MCF 10A (cell line): ENCODE data around the gene SGIP1. TPM values are rescaled to one million over a fixed set of nuclear protein-coding genes. Genes with fewer than 3 reads are reported as not detected.
A peak's percentile ranks its signal among the peaks of the same experiment; 100 is the strongest.

ENCODE experiments used
- BruUV-seq: library from RNA; stranded (reverse); fragments of 400-500 nt; replicated peaks from 2 replicates; lab custom pipeline; 2021; lab: Mats Ljungman, UMichigan
- CTCF ChIA-PET: fragments of 300-600 bp; sonication (Branson Sonifier 250); formaldehyde crosslinking; extraction: SDS; loops from one replicate; lab custom pipeline; 2021; ENCODE audit warnings: antibody characterized with exemption, inconsistent platforms; lab: Yijun Ruan, JAX
- POLR2A ChIA-PET: fragments of 300-600, 350-650 bp; sonication (Branson Sonifier 250); formaldehyde crosslinking; extraction: SDS; loops from one replicate; lab custom pipeline; 2020; ENCODE audit warnings: antibody characterized with exemption, inconsistent platforms; lab: Yijun Ruan, JAX
- DNase-seq: peaks from one replicate; pipeline ENCODE4 v3.0.0-alpha.2; 2018; ENCODE audit not compliant: unreplicated experiment
- H3K27ac Mint-ChIP-seq: one replicate; pipeline ENCODE4 v1.8.0; 2022; ENCODE audit warnings: mild to moderate bottlenecking, low read depth, mixed read lengths; ENCODE audit not compliant: unreplicated experiment
- H3K27me3 Mint-ChIP-seq: one replicate; pipeline ENCODE4 v1.8.0; 2022; ENCODE audit warnings: mixed read lengths; ENCODE audit not compliant: insufficient read depth, unreplicated experiment
- H3K36me3 Mint-ChIP-seq: one replicate; pipeline ENCODE4 v1.8.0; 2022; ENCODE audit warnings: mild to moderate bottlenecking, moderate library complexity, mixed read lengths; ENCODE audit not compliant: insufficient read depth, unreplicated experiment
- H3K4me1 Mint-ChIP-seq: one replicate; pipeline ENCODE4 v1.8.0; 2022; ENCODE audit warnings: mixed read lengths; ENCODE audit not compliant: insufficient read depth, unreplicated experiment
- H3K4me3 Mint-ChIP-seq: one replicate; pipeline ENCODE4 v1.8.0; 2022; ENCODE audit warnings: mild to moderate bottlenecking, moderate library complexity, mixed read lengths; ENCODE audit not compliant: unreplicated experiment
- H3K9me3 Mint-ChIP-seq: one replicate; pipeline ENCODE4 v1.8.0; 2022; ENCODE audit warnings: mixed read lengths; ENCODE audit not compliant: unreplicated experiment
- CTCF ChIP-seq: fragments of 200-600 bp; IDR thresholded peaks from one replicate; pipeline ENCODE4 v1.8.0; 2022; ENCODE audit warnings: antibody characterized with exemption, mild to moderate bottlenecking; ENCODE audit not compliant: unreplicated experiment
- intact Hi-C: fragments of 100-400 bp; cut with micrococcal nuclease; formaldehyde crosslinking; loops from 2 replicates; pipeline ENCODE4 v1.14.1; 2022
- total RNA-seq: library from RNA; stranded (reverse); gene quantifications from 2 replicates; pipeline ENCODE4 v1.2.3, GENCODE V29; 2022

SGIP1 gene
- total RNA-seq, 1 experiment from 2014 or later, result not detected

GRCh38 chr1:66758241-66758755 lies 224.3 kb downstream of the SGIP1 start:
- Mint-ChIP-seq H3K27ac (no peak overlapping the region), H3K27me3 (no peaks in the 10 kb centered on the region), H3K36me3 (no peaks in the 10 kb centered on the region), H3K9me3 (no peaks in the 10 kb centered on the region), H3K4me3 (no peak overlapping the region), H3K4me1 (no peaks in the 10 kb centered on the region)
- no peak for DNase-seq
- BruUV-seq, result no TSS peak
- ChIA-PET CTCF (interaction anchor here (0.7 to 1.4 kb wide), 3 partner anchors 8 to 451 kb away, joined by 3 read pairs; no protein-coding TSS in a partner anchor), POLR2A (interaction anchor here (0.7 to 1.2 kb wide), 2 partner anchors 10 to 167 kb away, joined by 3 read pairs; partner anchors contain the start of genes DNAI4 and MIER1)
- intact Hi-C loops, result no loop called here
- TF ChIP-seq CTCF, result no peak

- H3K27ac Mint-ChIP-seq, result no peak overlapping the region
- CTCF ChIA-PET, result interaction anchor here (1.3 to 6.9 kb wide), 2 partner anchors 452 to 516 kb away, joined by 3 to 58 read pairs; no protein-coding TSS in a partner anchor
- no peak for TF ChIP-seq CTCF
- no peaks in the 10 kb centered on the region for H3K9me3 Mint-ChIP-seq
- no peaks in the 10 kb centered on the region for H3K36me3 Mint-ChIP-seq
- H3K27me3 Mint-ChIP-seq, result no peaks in the 10 kb centered on the region
- no peaks in the 10 kb centered on the region for H3K4me1 Mint-ChIP-seq
- no peak overlapping the region for H3K4me3 Mint-ChIP-seq
- POLR2A ChIA-PET, result no interaction called here
- no peak for DNase-seq
- intact Hi-C loops, result no loop called here
- no TSS peak for BruUV-seq
These were observed 226.6 kb downstream of the SGIP1 start for GRCh38 chr1:66760506-66760905.

GRCh38 chr1:66761221-66761620 lies 227.3 kb downstream of the SGIP1 start:
- Mint-ChIP-seq H3K9me3 (no peaks in the 10 kb centered on the region), H3K4me1 (no peaks in the 10 kb centered on the region), H3K4me3 (no peak overlapping the region), H3K27ac (no peak overlapping the region), H3K36me3 (peaks cover 6% of the 10 kb centered on the region), H3K27me3 (no peaks in the 10 kb centered on the region)
- CTCF ChIA-PET, result interaction anchor here (0.6 to 6.9 kb wide), 5 partner anchors 15 to 976 kb away, joined by 3 to 58 read pairs (median 3); no protein-coding TSS in a partner anchor
- intact Hi-C loops, result no loop called here
- no TSS peak for BruUV-seq
- peak; percentile 64 for DNase-seq
- POLR2A ChIA-PET, result no interaction called here
- TF ChIP-seq CTCF, result no peak

- H3K4me1 Mint-ChIP-seq, result no peaks in the 10 kb centered on the region
- intact Hi-C loops, result loop anchor here (1.0 to 5.0 kb wide), 6 partner anchors 160 to 582 kb away; no protein-coding TSS in a partner anchor
- BruUV-seq, result no TSS peak
- H3K27ac Mint-ChIP-seq, result no peak overlapping the region
- H3K36me3 Mint-ChIP-seq, result peaks cover 6% of the 10 kb centered on the region
- ChIA-PET POLR2A (interaction anchor here (0.5 to 1.2 kb wide), 2 partner anchors 160 to 182 kb away, joined by 4 to 7 read pairs; partner anchors contain the start of genes DNAI4 and MIER1), CTCF (interaction anchor here (0.5 to 6.9 kb wide), 22 partner anchors 8 to 1326 kb away, joined by 3 to 58 read pairs (median 4); partner anchors contain the start of genes DNAI4 and MIER1)
- no peaks in the 10 kb centered on the region for H3K27me3 Mint-ChIP-seq
- H3K4me3 Mint-ChIP-seq, result no peak overlapping the region
- DNase-seq, result peak; percentile 65
- no peaks in the 10 kb centered on the region for H3K9me3 Mint-ChIP-seq
- TF ChIP-seq CTCF, result peak; percentile 78
These were observed 231.1 kb downstream of the SGIP1 start for GRCh38 chr1:66764994-66765578.
